Hematopoietic multipotent progenitor cell treated with erythropoietin and hydrocortisone succinate and interleukin-3 and kit ligand, for 17 days (in vitro differentiated cells): ENCODE data around the gene SLC25A20.
"Not testable (repeated sequence)": the region's sequence is repeated elsewhere in the genome, so short reads cannot be mapped to it uniquely, and the experiment has no call there.

Experiments
- DNase-seq: peaks from one replicate; pipeline ENCODE4 v3.0.0-alpha.2; 2015; ENCODE audit warnings: low spot score

The SLC25A20 gene, protein sequence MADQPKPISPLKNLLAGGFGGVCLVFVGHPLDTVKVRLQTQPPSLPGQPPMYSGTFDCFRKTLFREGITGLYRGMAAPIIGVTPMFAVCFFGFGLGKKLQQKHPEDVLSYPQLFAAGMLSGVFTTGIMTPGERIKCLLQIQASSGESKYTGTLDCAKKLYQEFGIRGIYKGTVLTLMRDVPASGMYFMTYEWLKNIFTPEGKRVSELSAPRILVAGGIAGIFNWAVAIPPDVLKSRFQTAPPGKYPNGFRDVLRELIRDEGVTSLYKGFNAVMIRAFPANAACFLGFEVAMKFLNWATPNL

DNA sequence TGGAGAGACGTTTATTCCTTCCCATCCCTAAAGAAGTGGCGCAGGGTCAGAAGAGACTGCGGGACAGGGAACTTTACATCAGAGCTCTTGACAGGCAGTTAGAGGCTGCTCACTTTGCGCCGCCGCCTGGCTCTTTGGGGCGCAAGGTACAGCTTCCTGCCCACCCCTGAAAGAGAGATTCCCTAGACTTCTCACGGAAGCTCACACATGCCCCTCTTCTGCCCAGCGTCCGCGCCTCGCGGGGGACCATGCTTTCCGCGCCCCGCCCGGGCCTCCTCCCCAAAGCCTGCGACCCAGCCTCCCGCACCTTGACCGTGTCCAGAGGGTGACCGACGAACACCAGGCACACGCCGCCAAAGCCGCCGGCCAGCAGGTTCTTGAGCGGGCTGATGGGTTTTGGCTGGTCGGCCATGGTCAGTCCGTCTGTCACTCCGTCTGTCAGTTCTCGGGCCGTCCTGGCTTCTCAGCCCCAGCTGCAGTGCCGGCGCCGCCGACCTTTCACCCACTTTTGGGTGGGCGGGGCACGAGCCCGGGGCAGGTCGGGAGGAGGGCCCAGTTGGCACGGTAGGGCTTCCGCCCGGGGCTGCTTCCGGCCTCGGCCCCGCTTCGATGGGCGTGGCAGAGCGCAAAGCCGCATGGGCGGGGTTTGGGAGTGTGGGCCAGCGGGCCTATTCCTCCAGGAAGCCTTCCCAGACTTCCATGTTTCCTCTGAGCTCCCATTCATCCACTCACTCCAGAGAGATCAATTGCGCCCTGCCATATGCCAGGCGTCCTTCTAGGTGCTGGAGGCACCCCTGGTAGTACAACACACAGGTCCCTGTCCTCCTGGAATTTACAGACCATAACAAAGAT lies at the start of gene SLC25A20:
Gene SLC25A20, minus strand, starts transcription at position 500 of the 852 bp plus-strand sequence. Its CDS starts 88 bp downstream, at position 412.
- DNase-seq = peak; percentile 93

DNA sequence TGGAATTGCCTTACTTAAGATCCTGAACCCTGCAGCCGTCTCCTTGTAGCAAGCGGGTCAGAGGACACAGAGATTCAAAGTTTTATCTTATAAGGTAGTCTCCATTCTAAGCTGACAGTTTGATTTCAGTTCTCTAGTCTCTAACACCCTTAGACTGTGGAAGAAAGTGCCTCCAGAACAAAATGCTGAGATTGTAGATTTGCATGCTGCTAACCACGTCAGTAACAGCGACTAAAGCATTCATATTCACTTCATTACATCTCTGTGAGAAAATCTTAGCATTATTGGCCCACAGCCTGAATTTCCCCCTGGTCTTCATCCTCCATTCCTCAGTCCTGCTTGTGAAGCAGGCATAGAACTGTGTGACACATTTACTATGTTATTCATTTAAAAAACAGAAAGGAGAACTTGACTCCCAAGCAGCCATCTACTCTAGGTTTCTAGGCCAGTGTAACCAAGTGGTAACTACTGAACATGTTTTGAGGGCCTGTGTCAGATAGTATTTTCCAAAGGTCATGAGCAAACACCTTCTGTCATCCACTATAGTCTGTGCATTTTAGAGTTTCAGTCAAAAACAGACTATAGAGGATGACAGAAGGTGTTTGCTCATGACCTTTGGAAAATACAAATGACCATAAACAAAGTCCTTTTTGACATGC lies 47.3 kb upstream of the SLC25A20 start:
- no peak for DNase-seq

DNA sequence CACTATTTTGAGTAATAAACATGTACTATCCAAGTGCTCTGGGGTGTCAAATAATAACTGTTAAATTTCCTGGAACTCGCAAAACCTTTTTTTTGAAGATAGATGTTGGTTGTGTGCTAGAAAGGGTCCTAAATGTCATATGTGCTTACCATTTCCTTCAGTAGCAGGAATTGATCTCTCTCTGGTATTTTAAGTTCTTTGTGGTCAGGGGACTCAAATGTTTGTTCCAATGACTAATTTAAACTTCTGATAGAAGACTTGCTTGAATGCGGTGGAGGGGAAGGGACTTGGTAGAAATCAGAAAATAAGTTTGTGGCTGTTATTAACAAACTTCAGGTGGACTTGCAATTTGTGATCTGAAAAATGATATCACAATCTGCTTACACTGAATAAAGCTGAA lies 46.8 kb upstream of the SLC25A20 start:
- no peak for DNase-seq

DNA sequence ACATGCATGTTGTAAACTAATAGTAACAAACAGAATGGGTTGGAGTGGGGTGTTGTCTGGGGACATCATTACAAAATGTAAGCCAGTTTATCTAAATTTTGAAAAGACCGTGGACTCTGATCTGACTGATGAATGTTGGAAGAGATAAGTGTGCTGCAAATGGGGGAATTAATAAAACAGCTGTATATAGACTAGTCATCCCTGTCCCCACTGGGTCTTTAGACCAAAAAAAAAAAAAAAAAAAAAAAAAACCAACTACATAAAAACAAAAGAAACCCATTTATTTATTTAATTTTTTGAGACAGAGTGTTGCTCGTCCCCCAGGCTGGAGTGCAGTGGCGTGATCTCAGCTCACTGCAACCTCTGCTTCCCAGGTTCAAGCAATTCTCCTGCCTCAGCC lies 40.0 kb upstream of the SLC25A20 start:
- no peak for DNase-seq

DNA sequence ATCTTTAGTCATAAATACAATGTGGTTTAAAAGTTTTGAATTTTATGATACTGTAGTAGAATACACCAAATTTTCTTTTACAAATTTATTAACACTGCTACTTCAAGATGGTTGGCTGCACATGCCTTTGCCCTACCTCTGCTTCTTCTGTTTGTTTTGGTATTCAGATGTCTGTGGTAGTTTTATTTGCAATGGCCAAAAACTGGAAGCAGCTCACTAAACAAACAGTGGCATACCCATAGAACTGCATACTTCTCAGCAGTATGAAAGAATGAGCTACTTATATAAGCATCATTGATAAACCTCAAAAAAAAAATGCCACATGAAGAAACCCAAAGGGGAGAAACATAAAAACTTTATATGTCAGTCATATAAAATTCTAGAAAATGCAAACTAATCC lies 39.5 kb upstream of the SLC25A20 start:
- DNase-seq = peak; percentile 3

DNA sequence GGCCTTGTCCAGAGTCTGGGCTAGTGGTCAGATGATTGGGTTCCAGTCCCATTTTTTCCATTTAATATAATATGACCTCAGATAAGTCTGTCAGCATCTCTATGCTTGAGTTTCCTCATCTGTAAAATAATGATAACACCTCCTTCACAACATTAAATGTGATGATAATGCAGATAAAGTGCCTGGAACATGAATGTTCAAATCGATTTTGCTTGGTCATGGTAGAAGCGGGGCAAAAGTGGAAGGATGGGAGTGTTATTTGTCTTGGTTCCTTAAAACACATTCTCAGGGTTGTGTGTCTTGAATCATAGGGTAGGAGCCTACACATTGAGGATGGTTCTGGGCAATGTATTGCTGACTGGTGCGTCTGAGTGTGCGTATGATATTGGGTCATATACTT lies 36.8 kb upstream of the SLC25A20 start:
- DNase-seq = no peak

DNA sequence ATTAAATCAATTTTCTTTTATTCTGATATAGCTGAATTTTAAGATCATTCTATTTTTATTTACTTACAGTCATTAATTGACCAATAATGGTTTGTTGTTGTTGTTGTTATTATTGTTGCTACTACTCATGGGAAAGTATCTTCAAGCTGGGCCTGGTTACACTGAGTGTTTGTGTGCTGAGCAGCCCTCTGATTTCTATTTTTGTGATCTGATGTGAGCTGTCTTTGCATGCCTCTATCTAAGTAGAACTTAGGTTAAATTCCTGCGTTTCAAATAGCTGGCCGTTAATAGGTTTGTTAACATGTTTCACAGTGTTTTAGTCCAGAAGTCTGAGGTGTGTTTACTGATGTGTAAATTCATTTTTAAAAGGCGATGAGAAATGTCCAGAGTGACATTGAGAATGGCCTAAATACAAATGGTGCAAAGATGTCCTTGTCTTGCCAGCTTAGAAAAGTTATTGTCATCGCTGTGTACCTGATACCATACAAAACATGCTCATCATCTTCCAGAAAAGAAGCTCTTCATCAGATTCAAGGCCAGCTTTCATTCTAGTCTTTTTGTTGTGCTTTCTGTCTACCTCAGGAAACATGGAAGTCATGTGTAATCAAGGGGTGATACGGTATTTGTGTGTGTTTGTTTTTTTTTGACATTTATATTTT lies 35.8 kb upstream of the SLC25A20 start:
- no peak for DNase-seq

DNA sequence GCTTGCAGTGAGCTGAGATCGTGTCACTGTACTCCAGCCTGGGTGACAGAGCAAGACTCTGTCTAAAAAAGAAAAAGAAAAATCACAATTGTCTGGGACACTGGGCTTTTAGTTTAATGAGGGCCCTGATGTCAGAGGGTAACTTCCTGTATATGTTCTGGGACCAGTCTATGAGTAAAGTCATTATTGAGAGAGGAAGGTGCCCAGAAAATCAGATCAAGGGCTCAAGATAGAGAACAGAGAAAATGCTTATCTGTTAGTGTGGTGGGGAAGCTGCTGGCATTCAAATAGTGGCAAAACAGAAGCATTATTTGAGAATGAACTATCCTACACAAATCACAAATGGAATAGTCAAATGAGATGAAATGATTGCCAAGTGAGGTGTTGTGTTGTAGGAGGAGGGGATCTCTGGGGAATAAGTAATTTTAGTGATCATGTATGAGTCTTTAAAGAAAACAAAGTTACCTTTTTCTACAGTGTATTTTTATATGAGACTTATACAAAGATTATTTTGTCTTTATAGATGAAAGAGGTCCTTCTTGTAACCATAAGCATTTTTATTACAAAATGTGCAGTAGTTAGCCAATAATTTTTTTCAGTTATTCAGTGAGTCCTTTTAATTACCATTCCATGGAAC lies 33.4 kb upstream of the SLC25A20 start:
- DNase-seq = no peak

DNA sequence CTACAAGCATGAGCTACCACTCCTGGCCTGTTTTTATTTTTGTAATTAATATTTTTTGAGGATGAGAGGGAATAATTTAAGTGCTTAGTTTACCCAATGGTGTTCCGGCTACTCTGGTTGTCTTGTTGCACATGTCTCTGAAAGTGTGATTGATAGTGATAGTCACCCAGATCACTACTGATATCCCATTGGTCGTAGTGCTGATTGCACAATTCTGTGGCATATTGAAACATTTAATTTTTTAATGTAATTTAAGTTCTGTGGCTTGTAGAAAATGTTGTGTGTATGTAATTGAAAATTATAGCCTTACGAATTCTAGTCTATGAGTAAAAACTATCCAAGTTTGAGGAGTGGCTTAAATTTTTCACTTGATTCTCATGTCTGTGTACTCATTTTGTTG lies 31.9 kb upstream of the SLC25A20 start:
- DNase-seq = no peak

DNA sequence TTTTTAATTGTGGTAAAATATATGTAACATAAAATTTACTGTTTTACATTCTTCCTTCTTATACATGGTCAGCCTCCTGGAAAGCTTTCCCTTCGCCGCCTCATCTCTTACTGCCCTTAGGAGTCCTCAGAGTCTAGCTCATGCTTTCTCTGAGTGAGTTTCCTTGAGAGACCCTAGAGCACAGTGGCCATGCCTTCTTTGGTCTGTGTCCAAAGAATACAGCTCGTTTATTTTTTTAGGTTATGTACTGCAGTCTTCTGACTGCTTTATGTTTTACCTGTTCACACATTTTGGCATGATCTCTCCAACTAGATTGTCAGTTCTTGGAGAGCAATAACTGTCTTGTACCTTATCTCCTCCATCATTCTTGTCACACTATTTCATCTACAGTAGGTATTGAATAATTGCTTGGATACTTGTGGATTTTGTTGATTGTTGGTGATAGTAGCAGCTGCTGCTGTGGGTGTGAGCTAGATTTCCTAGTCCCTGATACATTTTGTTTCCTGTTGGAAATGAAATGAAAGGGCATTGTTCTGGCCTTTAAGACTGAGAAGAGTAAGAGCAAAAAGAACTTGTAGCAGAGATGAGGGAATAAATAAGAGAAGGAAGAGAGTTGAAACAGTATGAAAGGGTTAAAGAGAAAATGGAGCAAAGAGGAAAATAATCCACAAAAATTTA lies 30.8 kb upstream of the SLC25A20 start:
- DNase-seq = no peak

DNA sequence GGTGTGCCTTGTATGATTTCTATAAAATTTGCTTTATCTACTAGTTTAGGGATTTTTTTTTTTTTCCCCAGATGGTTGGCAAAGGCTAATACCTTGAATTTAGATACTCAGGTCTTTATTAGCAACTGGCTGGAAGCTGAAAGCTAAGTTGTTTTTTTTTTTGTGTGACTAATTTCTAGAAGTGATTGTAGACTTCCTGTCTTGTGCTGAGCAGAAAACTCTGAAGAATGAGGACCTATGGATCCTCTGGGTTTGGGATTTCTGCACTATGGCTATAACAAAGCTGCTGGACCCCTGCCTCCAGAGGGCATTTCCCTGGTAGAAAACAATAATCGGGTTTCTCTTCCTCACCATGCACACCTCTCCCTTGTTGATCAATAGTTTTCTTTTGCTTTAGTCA lies 30.0 kb upstream of the SLC25A20 start:
- DNase-seq = no peak

DNA sequence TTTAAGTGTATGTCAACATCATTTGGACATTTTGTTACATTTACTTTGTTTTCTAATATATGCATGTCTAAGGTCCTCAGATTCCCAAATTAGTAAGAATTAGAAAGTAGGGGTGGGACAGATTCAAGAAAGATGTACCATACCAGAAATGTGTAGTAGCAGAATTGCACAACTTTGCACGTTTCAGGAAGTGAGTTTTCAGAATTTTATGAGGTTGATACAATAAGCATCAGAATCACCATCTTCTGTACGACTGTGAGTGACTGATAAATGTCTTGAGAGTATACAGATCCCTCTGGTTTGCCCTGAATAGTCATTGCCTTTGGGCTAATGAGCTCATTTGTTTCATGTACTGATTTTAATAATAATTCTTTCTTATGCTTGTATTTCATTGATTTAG lies 29.2 kb upstream of the SLC25A20 start:
- no peak for DNase-seq

DNA sequence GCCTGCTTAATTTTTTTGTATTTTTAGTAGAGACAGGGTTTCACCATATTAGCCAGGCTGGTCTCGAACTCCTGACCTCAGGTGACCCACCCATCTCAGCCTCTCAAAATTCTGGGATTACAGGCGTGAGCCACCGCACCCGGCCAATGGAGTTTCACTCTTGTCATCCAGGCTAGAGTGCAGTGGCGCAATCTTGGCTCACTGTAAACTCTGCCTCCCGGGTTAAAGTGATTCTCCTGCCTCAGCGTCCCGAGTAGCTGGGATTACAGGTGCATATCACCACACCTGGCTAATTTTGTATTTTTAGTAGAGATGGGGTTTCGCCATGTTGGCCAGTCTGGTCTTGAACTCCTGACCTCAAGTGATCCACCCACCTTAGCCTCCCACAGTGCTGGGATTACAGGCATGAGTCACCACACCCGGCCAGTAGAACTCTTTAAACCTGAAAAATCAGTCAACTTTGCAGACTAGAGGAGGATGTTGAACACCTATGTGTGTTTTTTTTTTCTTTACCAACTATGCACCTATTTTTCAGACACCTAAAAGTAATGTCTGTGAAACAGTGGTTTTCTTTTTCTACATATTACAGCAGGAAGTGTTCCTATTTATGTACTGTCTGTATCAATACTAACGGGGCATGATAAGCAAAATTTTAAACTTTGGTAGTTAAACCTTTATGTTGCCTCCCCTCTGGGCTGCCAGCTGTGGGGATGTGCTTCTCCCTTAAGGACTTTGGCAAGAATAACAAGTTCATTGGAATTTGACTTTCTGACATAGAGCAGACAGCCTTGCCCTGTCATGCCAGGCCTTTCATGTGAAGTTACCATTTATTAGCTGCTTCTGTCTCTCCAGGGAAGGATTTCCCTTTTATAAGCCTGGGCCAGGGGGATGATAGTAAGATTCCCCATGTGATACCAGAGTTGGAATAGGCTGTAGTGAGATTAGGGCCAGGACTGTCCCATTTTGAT lies 28.0 kb upstream of the SLC25A20 start:
- DNase-seq = no peak

DNA sequence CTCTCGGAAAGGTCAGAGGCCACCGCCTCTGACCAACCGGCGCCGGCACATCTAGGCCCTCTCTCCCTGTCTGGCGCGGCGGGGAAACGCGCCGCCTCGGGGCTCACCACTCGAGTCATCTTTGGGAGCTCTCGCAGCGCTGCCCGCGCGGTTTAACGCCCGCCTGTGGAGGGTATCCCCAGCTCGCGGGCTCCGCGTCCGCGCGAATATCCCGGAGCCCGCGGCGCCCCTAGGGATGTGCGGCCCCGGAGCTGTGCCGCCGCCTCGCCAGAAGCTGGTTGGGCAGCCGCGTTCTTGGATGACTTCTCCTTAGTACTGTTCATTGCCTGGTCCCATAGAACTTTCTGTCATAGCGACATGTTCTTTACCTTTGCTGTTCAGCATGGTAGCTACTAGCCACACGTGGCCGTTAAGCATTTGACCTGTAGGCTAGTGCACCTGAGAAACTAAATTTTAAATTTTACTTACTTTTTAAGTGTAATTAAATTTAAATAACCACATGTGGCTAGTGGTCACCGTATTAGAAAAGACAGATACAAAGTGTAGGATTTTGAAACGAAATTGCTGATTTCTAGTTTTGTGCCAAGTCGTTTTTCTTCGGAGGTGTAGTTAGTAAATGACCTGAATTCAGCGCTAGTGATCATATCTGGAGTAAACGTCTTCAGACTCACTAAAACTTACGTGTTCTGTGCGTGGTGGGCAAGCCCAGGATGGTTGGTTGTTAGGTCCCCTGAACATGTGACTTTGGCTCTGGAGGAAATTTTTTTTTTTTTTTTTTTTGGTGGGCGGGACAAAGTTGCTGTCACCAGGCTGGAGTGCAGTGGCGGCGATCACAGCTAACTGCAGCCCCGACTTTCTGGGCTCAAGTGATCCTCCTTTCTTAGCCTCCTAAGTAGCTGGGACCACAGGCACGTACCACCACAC lies 20.8 kb upstream of the SLC25A20 start:
- peak; percentile 72 for DNase-seq

DNA sequence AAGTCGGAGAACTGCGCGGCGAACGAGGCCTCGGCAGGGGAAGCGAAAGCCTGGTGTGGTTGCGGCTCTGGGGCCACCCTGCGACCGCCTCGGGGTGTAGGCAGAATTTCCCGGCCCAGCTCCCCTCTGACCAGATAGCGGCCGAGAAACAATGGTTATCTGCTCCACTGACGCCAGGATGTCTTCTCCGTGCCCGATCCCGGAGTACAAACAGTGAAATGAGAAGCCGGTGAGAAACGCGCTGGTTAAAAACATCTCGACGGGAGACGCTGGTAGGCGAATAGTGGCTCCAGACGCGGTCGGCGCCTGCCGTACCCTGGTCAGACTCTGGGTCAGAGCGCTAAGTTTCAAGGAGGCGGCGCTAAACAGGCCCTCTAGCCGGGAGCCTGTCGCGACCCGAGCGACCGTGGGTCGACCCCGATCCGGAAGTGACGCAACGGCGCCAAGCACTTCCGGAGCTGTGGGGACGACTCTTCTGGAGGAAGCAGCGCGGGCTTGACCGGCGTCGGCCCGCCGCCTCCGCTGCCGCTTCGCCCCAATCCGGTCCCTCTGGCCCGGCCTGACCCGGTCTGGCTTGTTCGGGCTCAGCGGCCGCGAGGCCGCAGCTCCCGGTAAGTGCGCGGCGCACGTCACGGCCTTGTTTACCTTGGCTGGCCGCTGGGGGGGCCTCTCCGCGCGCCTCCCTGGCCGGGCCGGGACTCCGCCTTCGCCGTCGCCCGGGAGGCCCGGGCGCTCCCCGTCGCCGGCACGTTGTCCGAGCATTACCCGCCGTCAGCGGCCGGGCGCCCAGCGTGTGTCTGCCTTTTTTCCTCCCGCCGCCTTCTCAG lies 19.9 kb upstream of the SLC25A20 start, which contains the start of gene ARIH2:
Gene ARIH2, plus strand, starts transcription at position 455 of the 827 bp plus-strand sequence. CDS start 8,717 bp downstream, outside the sequence.
- peak; percentile 95 for DNase-seq

DNA sequence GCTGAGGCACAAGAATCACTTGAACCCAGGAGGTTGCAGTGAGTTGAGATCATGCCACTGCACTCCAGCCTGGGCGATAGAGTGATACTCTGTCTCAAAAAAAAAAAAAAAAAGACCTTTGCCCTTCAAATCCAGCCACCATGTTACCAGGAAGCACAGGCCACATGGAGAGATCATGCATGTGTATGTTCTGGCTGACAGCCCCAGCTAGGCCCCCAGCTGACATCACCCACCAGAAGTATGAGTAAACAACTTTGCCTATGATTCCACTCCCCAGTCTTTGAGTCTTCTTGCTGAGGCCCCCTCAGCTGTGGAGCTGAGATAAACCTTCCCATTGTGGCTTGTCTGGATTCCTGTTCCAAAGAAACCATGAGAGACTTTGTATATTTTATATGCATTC lies 16.6 kb upstream of the SLC25A20 start:
- no peak for DNase-seq

DNA sequence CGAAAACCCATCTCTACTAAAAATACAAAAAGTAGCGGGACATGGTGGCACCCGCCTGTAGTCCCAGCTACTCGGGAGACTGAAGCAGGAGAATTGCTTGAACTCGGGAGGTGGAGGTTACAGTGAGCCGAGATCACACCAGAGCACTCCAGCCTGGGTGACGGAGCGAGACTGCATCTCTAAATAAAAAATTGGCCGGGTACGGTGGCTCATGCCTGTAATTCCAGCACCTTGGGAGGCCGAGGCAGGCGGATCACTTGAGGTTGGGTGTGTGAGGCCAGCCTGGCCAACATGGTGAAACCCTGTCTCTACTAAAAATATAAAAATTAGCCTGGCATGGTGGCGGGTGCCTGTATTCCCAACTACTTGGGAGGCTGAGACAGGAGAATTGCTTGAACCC lies 8.3 kb upstream of the SLC25A20 start:
- DNase-seq = not testable (repeated sequence)

DNA sequence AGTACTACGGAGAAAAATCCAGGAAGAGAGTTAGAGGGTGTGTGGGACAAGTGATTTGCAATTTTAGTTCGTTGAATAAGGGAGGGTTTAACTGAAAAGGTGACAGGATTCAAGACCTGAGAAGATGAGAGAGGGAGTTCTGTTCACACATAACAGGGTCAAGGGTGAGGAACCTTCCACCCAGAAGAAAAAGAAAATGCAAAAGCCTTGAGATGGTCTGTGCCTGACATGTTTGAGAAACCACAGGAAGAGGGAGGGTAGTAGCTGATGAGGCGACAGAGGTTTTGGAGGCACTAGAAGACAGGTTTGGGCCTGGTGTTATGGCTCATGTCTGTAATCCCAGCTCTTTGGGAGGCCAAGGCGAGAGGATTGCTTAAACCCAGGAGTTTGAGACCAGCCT lies 591 bp upstream of the SLC25A20 start:
- DNase-seq = no peak
